ENCODE data around the gene ABCD1. TPM values are rescaled to one million over a fixed set of nuclear protein-coding genes. Genes with fewer than 3 reads are reported as not detected.
"Not testable (repeated sequence)": the region's sequence is repeated elsewhere in the genome, so short reads cannot be mapped to it uniquely, and the experiment has no call there.

Gene ABCD1
- total RNA-seq, 4 donors from 2014 or later: 19.9 to 54.6 (median 34.5) TPM

- Histone ChIP-seq H3K4me1 (peaks cover 0 to 3% of the 10 kb centered on the region in 2 donors), H3K36me3 (peaks cover 0 to 14% of the 10 kb centered on the region in 2 donors), H3K9me3 (no peaks in the 10 kb centered on the region), H3K4me3 (no peak overlapping the region), H3K27me3 (no peaks in the 10 kb centered on the region), H3K27ac (no peak overlapping the region)
- intact Hi-C loops (cut with DNase I; ENCODE audit: low total_unique reads) (no loop called here), in situ Hi-C loops (cut with MboI; ENCODE audit: low sequenced_read_pairs in 4 of 4) (no loop called here)
- ATAC-seq: no peak
- DNase-seq: no peak
- TF ChIP-seq CTCF (IDR thresholded peaks at IDR 0.05 in 4 of 5, conservative IDR thresholded peaks at IDR 0.05 in 1 of 5): no peak
- no peak for TF ChIP-seq POLR2A (IDR thresholded peaks at IDR 0.05)
Observed at GRCh38 chrX:153738056-153738605, 13.5 kb downstream of the ABCD1 start.

GRCh38 chrX:153739754-153740486, 15.3 kb downstream of the ABCD1 start:
- no peak for TF ChIP-seq POLR2A (IDR thresholded peaks at IDR 0.05)
- TF ChIP-seq CTCF (IDR thresholded peaks at IDR 0.05 in 4 of 5, conservative IDR thresholded peaks at IDR 0.05 in 1 of 5): no peak
- H3K36me3 ChIP-seq: peaks cover 0 to 14% of the 10 kb centered on the region in 2 donors
- H3K9me3 ChIP-seq: no peaks in the 10 kb centered on the region
- ATAC-seq (no peak), DNase-seq (no peak)
- no peak overlapping the region for H3K27ac ChIP-seq
- intact Hi-C loops (cut with DNase I; ENCODE audit: low total_unique reads): no loop called here
- no peaks in the 10 kb centered on the region for H3K27me3 ChIP-seq
- peaks cover 0 to 8% of the 10 kb centered on the region in 2 donors for H3K4me1 ChIP-seq
- in situ Hi-C loops (cut with MboI; ENCODE audit: low sequenced_read_pairs in 4 of 4): no loop called here
- no peak overlapping the region for H3K4me3 ChIP-seq

GRCh38 chrX:153740631-153741222, 16.1 kb downstream of the ABCD1 start:
- Histone ChIP-seq H3K36me3 (peaks cover 0 to 14% of the 10 kb centered on the region in 2 donors), H3K27ac (no peak overlapping the region), H3K9me3 (no peaks in the 10 kb centered on the region), H3K4me3 (no peak overlapping the region), H3K4me1 (peaks cover 0 to 8% of the 10 kb centered on the region in 2 donors), H3K27me3 (no peaks in the 10 kb centered on the region)
- TF ChIP-seq POLR2A (IDR thresholded peaks at IDR 0.05) (no peak), CTCF (IDR thresholded peaks at IDR 0.05 in 4 of 5, conservative IDR thresholded peaks at IDR 0.05 in 1 of 5) (no peak)
- DNase-seq (no peak), ATAC-seq (no peak)
- intact Hi-C loops (cut with DNase I; ENCODE audit: low total_unique reads): no loop called here
- in situ Hi-C loops (cut with MboI; ENCODE audit: low sequenced_read_pairs in 4 of 4): no loop called here

GRCh38 chrX:153741446-153741845, 16.8 kb downstream of the ABCD1 start:
- H3K36me3 ChIP-seq: peaks cover 0 to 9% of the 10 kb centered on the region in 2 donors
- in situ Hi-C loops (cut with MboI; ENCODE audit: low sequenced_read_pairs in 4 of 4): no loop called here
- H3K4me1 ChIP-seq: peaks cover 0 to 8% of the 10 kb centered on the region in 2 donors
- H3K27ac ChIP-seq: no peak overlapping the region
- intact Hi-C loops (cut with DNase I; ENCODE audit: low total_unique reads): no loop called here
- no peaks in the 10 kb centered on the region for H3K9me3 ChIP-seq
- no peak overlapping the region for H3K4me3 ChIP-seq
- no peak for DNase-seq
- no peak for TF ChIP-seq POLR2A (IDR thresholded peaks at IDR 0.05)
- no peak for ATAC-seq
- no peaks in the 10 kb centered on the region for H3K27me3 ChIP-seq

- DNase-seq; H3K9me3 ChIP-seq; in situ Hi-C loops (cut with MboI; ENCODE audit: low sequenced_read_pairs in 4 of 4); H3K36me3 ChIP-seq; intact Hi-C loops (cut with DNase I; ENCODE audit: low total_unique reads); H3K27ac ChIP-seq; H3K27me3 ChIP-seq; H3K4me3 ChIP-seq; ATAC-seq; H3K4me1 ChIP-seq: not testable (repeated sequence)
Observed at GRCh38 chrX:153742111-153742510, 17.5 kb downstream of the ABCD1 start.

- H3K4me3 ChIP-seq; H3K4me1 ChIP-seq; H3K27me3 ChIP-seq; DNase-seq; ATAC-seq; H3K9me3 ChIP-seq; H3K27ac ChIP-seq; H3K36me3 ChIP-seq; in situ Hi-C loops (cut with MboI; ENCODE audit: low sequenced_read_pairs in 4 of 4); intact Hi-C loops (cut with DNase I; ENCODE audit: low total_unique reads): not testable (repeated sequence)
Observed at GRCh38 chrX:153742796-153743467, 18.3 kb downstream of the ABCD1 start.

- H3K27me3 ChIP-seq; H3K9me3 ChIP-seq; in situ Hi-C loops (cut with MboI; ENCODE audit: low sequenced_read_pairs in 4 of 4); H3K27ac ChIP-seq; H3K36me3 ChIP-seq; ATAC-seq; H3K4me1 ChIP-seq; intact Hi-C loops (cut with DNase I; ENCODE audit: low total_unique reads): not testable (repeated sequence)
- peak overlapping the region in 1 of 4 donors; percentile 9 for H3K4me3 ChIP-seq
- peak in 1 of 2 donors; percentile 72 for DNase-seq
Observed at GRCh38 chrX:153743468-153744209, 19.0 kb downstream of the ABCD1 start.
